ENCODE measurements around the gene PACS2.

GRCh38 chr14:105365681-105366080 lies 51.1 kb downstream of the PACS2 start:
- TF ChIP-seq EZH2 (IDR thresholded peaks at IDR 0.05; ENCODE audit: borderline replicate concordance) (no peak), EZH2phosphoT487 (IDR thresholded peaks at IDR 0.05; ENCODE audit: low read depth, severe bottlenecking, unreplicated experiment) (no peak)
- TF ChIP-seq, protein P1, sequence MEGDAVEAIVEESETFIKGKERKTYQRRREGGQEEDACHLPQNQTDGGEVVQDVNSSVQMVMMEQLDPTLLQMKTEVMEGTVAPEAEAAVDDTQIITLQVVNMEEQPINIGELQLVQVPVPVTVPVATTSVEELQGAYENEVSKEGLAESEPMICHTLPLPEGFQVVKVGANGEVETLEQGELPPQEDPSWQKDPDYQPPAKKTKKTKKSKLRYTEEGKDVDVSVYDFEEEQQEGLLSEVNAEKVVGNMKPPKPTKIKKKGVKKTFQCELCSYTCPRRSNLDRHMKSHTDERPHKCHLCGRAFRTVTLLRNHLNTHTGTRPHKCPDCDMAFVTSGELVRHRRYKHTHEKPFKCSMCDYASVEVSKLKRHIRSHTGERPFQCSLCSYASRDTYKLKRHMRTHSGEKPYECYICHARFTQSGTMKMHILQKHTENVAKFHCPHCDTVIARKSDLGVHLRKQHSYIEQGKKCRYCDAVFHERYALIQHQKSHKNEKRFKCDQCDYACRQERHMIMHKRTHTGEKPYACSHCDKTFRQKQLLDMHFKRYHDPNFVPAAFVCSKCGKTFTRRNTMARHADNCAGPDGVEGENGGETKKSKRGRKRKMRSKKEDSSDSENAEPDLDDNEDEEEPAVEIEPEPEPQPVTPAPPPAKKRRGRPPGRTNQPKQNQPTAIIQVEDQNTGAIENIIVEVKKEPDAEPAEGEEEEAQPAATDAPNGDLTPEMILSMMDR (IDR thresholded peaks at IDR 0.05; ENCODE audit: poor library complexity) = no peak
